ENCODE measurements around the gene CFAP45.
A peak's percentile ranks its signal among the peaks of the same experiment; 100 is the strongest.

The CFAP45 gene

GRCh38 chr1:159925719-159926078 is 25.7 kb upstream of the CFAP45 start:
- no peak for DNase-seq (ENCODE audit: extremely low read depth, insufficient read length)
- Histone ChIP-seq H3K27me3 (replicated peaks; ENCODE audit: control insufficient read depth, insufficient read depth, low read length) (no peaks in the 10 kb centered on the region), H3K4me3 (replicated peaks; ENCODE audit: low read depth, low read length) (peak overlapping the region; percentile 85), H3K36me3 (ENCODE audit: control insufficient read depth, insufficient read depth, low read length) (no peaks in the 10 kb centered on the region)
- TF ChIP-seq CTCF (IDR thresholded peaks at IDR 0.05; ENCODE audit: insufficient read depth, low read length, poor library complexity, severe bottlenecking), result no peak

- H3K36me3 ChIP-seq (ENCODE audit: control insufficient read depth, insufficient read depth, low read length), result peaks cover 3% of the 10 kb centered on the region
- peak; percentile 92 for DNase-seq (ENCODE audit: extremely low read depth, insufficient read length)
- peak within 1 kb of the TSS; percentile 85 for H3K4me3 ChIP-seq (replicated peaks; ENCODE audit: low read depth, low read length)
- TF ChIP-seq CTCF (IDR thresholded peaks at IDR 0.05; ENCODE audit: insufficient read depth, low read length, poor library complexity, severe bottlenecking), result no peak
- H3K27me3 ChIP-seq (replicated peaks; ENCODE audit: control insufficient read depth, insufficient read depth, low read length), result no peaks in the 10 kb centered on the region
Measured at GRCh38 chr1:159924791-159925718, 25.1 kb upstream of the CFAP45 start, which contains the start of gene TAGLN2. Gene TAGLN2, minus strand, starts transcription at chr1:159925507. Its CDS starts 4,998 bp downstream, at chr1:159920509.

- Histone ChIP-seq H3K36me3 (ENCODE audit: control insufficient read depth, insufficient read depth, low read length) (peaks cover 11% of the 10 kb centered on the region), H3K27me3 (replicated peaks; ENCODE audit: control insufficient read depth, insufficient read depth, low read length) (no peaks in the 10 kb centered on the region), H3K4me3 (replicated peaks; ENCODE audit: low read depth, low read length) (peak overlapping the region; percentile 85)
- DNase-seq (ENCODE audit: extremely low read depth, insufficient read length), result peak; percentile 79
- no peak for TF ChIP-seq CTCF (IDR thresholded peaks at IDR 0.05; ENCODE audit: insufficient read depth, low read length, poor library complexity, severe bottlenecking)
Measured at GRCh38 chr1:159924025-159924790, 24.2 kb upstream of the CFAP45 start.

- no peak for TF ChIP-seq CTCF (IDR thresholded peaks at IDR 0.05; ENCODE audit: insufficient read depth, low read length, poor library complexity, severe bottlenecking)
- DNase-seq (ENCODE audit: extremely low read depth, insufficient read length), result peak; percentile 78
- peak overlapping the region; percentile 85 for H3K4me3 ChIP-seq (replicated peaks; ENCODE audit: low read depth, low read length)
- peaks cover 19% of the 10 kb centered on the region for H3K36me3 ChIP-seq (ENCODE audit: control insufficient read depth, insufficient read depth, low read length)
- H3K27me3 ChIP-seq (replicated peaks; ENCODE audit: control insufficient read depth, insufficient read depth, low read length), result no peaks in the 10 kb centered on the region
Measured at GRCh38 chr1:159923203-159924024, 23.4 kb upstream of the CFAP45 start.

- Histone ChIP-seq H3K4me3 (replicated peaks; ENCODE audit: low read depth, low read length) (peak overlapping the region; percentile 85), H3K36me3 (ENCODE audit: control insufficient read depth, insufficient read depth, low read length) (peaks cover 23% of the 10 kb centered on the region), H3K27me3 (replicated peaks; ENCODE audit: control insufficient read depth, insufficient read depth, low read length) (no peaks in the 10 kb centered on the region)
- TF ChIP-seq CTCF (IDR thresholded peaks at IDR 0.05; ENCODE audit: insufficient read depth, low read length, poor library complexity, severe bottlenecking), result no peak
- no peak for DNase-seq (ENCODE audit: extremely low read depth, insufficient read length)
Measured at GRCh38 chr1:159922511-159923202, 22.7 kb upstream of the CFAP45 start.

Data from GM06990 (cell line).